NCI-H345 (cell line): ENCODE data around the gene TCF3.
"Not testable (repeated sequence)": the region's sequence is repeated elsewhere in the genome, so short reads cannot be mapped to it uniquely, and the experiment has no call there.

ENCODE experiments used
- DNase-seq: peaks from one replicate; lab custom pipeline; 2025; lab: John Stamatoyannopoulos, UW

The TCF3 gene

DNA sequence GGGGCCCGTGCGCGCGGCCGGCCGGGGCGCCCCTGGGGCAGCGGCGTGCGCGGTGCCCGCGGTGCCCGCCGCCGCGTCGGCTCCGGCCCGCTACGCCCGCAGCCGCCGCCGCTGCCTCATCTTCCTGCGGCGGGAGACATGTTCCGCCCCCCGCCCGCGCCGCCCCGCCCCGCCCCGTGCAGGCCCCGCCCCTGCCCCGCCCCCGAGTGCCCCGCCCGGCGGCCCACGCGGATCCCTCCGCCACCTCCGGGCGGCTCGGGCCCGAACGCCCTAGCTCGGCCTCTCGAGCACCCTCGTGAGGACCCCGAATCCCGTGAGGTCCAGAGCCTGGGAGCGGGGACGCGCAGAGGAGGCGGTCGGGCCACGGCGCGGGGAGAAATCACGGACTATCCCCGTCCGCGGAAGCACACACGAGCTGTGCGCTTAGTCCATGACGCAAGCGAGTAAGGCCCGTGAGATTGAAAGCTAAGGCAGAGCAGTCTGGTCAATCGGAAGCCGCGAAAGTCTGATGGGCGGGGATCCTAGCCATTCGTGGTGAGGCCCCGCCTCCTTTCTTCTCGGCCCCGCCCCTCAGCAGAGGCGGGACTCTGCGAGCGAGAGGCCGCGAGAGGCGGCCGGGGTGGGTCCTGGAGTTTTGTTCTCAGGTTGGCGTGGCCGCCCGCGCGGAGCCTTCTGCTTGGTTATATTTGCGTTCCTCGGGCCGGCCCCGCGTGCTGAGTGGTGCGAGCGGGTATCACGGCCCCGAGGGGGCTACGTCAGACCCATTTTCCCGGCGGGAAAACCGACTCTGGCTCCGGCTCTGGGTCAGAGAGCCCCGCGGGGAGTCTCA lies at the start of gene TCF3:
Gene TCF3, minus strand, starts transcription at position 145 of the 829 bp plus-strand sequence. CDS start 2,367 bp downstream, outside the sequence.
- peak; percentile 98 for DNase-seq

- DNase-seq = no peak
Measured at GRCh38 chr19:1700733-1701663, 48.6 kb upstream of the TCF3 start.

- DNase-seq = no peak
Measured at GRCh38 chr19:1699998-1700732, 47.8 kb upstream of the TCF3 start.

- no peak for DNase-seq
Measured at GRCh38 chr19:1699386-1699785, 47.0 kb upstream of the TCF3 start.

DNA sequence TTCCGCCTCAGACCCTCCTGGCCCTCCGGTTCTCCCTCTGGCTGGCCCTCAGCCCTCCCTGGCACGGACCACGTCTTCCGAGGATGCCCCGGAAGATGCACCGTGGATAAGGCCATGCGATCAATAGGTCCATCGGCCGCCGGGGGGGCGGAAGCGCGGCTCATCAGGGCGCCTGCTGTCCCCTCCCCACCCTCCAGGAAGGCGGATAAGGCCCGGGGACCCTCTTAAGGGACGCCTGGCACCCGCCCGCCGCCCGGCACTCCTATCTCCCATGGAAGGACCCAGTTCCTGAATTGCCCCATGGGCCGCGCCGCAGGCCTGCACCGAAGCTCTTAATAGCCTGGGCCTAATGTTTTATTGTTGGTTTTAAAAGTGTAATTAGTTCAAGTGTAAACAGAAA lies 46.2 kb upstream of the TCF3 start:
- no peak for DNase-seq

- DNase-seq = not testable (repeated sequence)
Measured at GRCh38 chr19:1695481-1695880, 43.1 kb upstream of the TCF3 start.

DNA sequence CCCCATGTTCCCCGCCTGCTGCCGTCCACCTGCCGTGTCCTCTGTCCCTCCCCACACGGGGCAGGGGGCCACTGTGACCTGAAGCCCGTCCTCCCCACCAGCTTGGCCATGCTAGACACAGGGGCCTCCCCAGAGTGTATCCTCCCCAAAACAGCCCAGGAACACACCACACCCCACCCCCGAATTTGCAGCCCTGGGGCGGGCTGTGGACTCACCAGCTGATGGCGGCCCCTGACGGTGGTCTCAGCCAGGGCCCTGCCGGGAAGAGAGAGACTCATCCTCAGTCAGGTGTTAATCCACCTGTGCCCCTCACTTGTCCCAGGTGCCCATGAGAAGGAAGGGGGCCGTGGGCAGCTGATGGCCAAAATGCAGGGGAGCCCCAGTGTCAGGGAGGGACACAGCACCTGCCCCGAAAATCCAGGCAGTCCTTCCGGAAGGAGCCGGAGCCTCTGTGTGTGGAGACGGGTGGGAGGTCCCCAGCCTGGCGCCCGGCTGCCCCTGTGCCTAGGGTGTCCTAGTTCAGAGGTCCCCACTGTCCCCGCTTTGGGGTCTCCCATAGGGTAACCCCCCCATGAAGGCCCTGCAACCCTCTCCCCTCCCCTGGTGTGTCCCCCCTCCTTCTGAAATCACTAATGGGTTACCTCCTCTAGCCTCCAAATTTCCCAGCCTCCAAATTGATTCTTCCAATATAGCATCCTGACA lies 39.3 kb upstream of the TCF3 start:
- DNase-seq = no peak

DNA sequence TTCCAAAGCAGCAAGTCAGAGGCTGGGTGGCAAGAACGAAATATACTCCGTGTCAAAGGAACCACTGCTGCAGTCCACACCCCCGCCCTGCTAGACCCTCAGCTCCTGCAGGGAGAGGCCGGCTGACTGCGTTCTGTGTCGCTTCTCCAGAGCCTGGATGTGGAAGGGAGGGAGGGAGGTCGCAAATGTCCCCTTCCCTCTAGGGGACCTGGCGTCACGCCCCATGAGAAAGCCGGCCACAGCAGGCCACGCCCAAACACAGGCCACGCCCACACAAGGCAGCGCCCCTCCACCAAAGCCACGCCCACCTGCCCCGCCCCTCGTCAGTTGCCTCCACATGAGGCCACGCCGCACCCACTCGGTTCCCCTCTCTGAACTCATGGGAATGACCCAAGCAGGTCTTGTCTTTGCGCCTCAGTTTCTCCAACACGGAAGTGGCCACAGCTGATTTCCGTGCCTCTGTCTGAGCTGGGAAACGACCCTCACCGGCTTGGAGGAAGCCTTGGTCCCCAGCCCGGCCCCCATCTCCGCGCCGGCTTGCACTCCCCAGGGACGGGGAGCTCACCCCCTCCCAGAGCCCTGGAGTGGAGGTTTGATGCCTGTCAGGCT lies 38.4 kb upstream of the TCF3 start:
- peak; percentile 36 for DNase-seq

GRCh38 chr19:1685785-1686184 lies 33.4 kb upstream of the TCF3 start:
- not testable (repeated sequence) for DNase-seq

DNA sequence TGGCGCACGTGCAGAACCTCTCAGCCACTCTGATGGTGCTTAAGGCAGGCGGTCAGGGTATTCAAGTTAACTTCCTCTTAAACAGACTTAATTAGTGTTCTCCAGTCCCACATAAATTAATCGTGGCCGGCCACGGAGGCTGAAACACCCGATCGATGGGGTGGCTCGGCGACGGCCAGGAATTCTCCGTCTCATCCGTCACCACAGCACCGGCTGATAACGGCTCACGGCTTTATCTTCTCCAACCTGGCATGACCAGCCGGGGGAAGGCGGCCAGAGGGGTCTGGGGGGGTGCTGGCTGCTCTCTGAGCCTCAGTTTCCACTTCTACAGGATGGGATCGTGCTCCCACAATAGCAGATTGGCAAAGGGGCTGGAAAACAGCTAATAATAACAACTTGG lies 32.6 kb upstream of the TCF3 start:
- no peak for DNase-seq

DNA sequence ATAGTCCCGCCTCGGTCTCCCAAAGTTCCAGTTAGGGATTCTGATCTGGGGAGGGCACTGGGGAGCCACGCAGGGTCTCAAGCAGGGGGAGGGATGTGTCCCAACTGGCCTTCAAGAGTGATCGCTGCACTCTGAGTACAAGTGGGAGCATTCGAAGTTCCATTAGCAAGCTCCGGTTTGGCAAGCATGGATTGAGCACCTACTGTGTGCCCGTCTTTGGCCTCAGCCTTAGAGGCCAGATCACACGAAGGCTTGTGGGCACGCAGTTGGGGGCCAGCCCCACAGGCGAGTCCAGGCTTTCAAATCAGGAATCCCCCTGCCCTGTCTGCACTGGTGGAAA lies 32.1 kb upstream of the TCF3 start:
- DNase-seq = no peak

DNA sequence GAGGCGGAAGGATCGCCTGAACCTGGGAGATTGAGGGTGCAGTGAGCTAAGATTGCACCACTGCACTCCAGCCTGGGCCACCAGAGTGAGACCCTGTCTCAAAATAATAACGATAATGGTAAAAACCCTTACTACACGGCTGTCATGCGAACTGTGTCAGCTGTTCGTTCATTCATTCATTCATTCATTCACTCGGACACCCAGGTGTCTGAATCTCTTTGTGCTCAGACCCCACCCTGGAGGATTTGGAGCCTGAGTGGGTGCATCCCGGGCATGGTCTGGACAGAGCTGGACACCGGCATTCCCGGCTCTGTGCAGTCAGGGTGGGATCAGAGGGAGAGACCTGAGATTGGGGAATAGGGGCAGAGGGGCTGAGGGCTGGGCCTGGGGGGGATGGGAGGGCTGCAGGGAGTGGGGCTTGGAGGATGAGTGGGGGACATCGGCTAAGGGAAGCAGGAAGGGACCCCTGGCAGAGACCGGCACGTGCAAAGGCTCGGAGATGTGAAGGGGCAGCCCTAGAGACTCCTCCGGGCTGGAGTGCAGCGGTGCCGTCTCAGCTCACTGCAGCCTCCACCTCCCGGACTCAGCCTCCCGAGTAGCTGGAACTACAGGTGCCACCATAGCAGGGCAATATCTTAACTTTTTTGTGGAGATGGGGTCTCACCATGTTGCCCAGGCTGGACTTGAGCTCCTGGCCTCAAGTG lies 31.6 kb upstream of the TCF3 start:
- no peak for DNase-seq

DNA sequence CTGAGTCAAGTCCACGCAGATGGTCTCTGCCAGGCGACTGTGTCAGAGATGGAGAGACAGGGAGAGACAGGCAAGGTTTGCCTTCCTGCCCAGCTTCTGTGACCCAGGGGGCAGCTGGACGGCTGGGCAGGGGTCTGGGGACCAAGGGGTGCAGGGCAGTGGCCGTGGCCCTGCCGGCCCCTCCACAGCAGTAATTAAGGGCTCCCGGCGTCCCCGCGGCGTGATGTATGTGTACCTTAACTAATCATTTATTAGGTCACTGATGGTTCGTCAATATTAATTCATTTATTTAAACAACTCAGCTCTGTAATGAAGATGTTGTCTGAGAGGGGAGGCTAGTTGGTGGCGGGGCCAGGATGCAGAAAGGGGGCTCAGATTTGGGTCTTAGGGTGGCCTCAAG lies 28.6 kb upstream of the TCF3 start:
- no peak for DNase-seq

GRCh38 chr19:1678073-1678472 lies 25.7 kb upstream of the TCF3 start:
- no peak for DNase-seq

GRCh38 chr19:1676351-1677266 lies 24.2 kb upstream of the TCF3 start:
- no peak for DNase-seq

DNA sequence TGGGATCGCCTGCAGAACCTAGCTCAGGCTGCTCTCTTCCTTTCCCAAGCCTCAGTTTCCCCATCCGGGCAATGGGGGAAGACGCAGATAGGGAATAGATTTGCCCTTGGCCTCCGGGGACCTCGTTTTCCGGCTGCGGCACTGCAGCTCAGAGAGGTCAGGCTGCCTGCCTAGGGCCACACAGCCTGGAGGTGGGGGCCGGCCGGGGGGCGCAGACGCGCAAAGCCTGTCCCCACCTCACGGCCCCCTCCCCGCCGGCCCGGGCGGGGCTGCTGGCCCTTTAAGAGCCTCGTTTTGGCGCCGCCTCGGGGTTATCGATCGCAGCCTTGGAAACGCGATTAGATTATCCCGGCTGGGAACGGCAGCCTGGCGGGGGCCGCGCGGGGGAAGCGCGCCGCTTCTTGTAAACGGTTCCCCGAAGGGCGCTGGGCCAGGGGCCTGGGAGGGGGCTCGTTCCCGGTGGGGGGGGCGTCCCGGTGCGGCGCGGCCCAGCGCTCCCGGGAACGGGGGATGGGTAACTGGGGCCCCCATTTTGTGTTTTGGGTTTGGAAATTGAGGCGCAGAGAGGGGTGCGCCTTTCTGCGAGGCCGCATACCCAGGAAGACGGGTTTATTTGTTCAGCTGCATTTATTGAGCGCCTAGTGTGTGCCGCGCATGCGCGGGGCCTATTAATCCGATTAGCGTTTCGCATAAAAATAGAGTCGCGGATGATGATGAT lies 23.4 kb upstream of the TCF3 start:
- DNase-seq = no peak

DNA sequence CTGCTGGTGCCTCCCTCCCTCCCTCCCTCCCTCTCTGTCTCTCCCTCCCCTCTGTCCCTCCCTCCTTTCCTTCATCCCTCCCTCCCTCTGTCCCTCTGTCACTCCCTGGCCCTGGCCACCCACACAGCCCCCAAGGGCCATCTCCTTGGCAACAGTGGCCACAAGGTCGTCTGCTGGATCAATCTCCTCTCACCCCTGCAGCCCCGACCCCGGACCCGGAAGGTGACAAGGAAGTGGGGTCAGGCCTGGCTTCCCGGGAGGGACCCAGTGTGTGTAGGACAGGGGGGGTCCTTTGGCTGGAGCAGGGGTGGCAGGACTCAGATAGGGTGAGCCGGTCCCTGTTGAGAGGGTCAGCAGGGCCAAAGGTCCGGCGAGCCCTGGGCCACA lies 21.9 kb upstream of the TCF3 start:
- no peak for DNase-seq

GRCh38 chr19:1673645-1674292 lies 21.4 kb upstream of the TCF3 start:
- no peak for DNase-seq
